Esophagus squamous epithelium (tissue), 4 donors: ENCODE data around the gene CLEC19A.

Experiments used
- CTCF ChIP-seq, 6 experiments: fragments of 450-650 bp in 4 of 6; fragments of 200-600 bp in 2 of 6; sonication (generic) in 2 of 6; IDR thresholded peaks; one replicate each; pipeline ENCODE4 v1.5.1; 2016 to 2019; ENCODE audit warnings: antibody characterized with exemption in 6 of 6, mild to moderate bottlenecking in 4 of 6, moderate library complexity in 4 of 6
- POLR2A ChIP-seq, 4 donors: fragments of 450-650 bp; IDR thresholded peaks; one replicate each; pipeline ENCODE4 v1.6.1; 2017; ENCODE audit warnings: antibody characterized with exemption in 4 of 4, mild to moderate bottlenecking in 4 of 4, moderate library complexity in 3 of 4

- TF ChIP-seq CTCF (IDR thresholded peaks at IDR 0.05) = no peak
- no peak for TF ChIP-seq POLR2A (IDR thresholded peaks at IDR 0.05)
Measured at GRCh38 chr16:19354371-19354770, 68.8 kb downstream of the CLEC19A start.
